ENCODE results near the gene PNMA5.

The PNMA5 gene

DNA sequence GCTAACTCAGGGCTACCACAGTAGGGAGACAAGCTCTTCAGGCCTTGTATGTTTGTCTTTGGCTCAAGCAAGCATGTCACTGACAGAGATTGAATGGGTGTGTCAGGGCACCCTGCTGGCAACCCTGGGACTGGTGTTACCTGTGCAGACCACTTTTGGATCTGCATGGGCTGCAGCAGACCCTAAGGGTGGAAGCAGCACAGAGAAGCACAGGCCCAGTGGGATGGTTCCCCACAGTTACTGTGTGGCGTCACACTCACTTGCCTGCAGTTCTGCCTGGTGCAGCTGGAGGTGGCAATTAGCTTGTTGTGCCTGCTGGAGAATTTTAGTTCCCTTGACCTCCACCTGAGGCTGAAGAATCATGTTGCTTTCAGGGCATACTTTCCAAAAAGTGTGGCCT, 50.1 kb downstream of the PNMA5 start:
- no peak for DNase-seq (ENCODE audit: low read depth)
- H3K4me3 ChIP-seq (ENCODE audit: low read depth, low read length), result no peak overlapping the region
- TF ChIP-seq CTCF (IDR thresholded peaks at IDR 0.05; ENCODE audit: low read depth, low read length, missing control alignments), result no peak

GRCh38 chrX:152942077-152942442, 51.9 kb downstream of the PNMA5 start:
- TF ChIP-seq CTCF (IDR thresholded peaks at IDR 0.05; ENCODE audit: low read depth, low read length, missing control alignments), result no peak
- DNase-seq (ENCODE audit: low read depth), result no peak
- peak overlapping the region; percentile 59 for H3K4me3 ChIP-seq (ENCODE audit: low read depth, low read length)

- peak; percentile 66 for TF ChIP-seq CTCF (IDR thresholded peaks at IDR 0.05; ENCODE audit: low read depth, low read length, missing control alignments)
- DNase-seq (ENCODE audit: low read depth), result peak; percentile 65
- peak overlapping the region; percentile 67 for H3K4me3 ChIP-seq (ENCODE audit: low read depth, low read length)
Observed at GRCh38 chrX:152941328-152942076, 52.4 kb downstream of the PNMA5 start.

All from GM12864 (cell line).